Gastrocnemius medialis (tissue), 4 donors: ENCODE results near the gene PIK3CD. TPM values are rescaled to one million over a fixed set of nuclear protein-coding genes. Genes with fewer than 3 reads are reported as not detected.

Experiments
- ATAC-seq, 2 donors: fragments of 150-250 bp; one replicate each; pipeline ENCODE4 v1.9.1; 2016
- DNase-seq, 2 donors: peaks; one replicate each; pipeline ENCODE4 v3.0.0-alpha.2; 2019
- H3K27ac ChIP-seq, 4 donors: fragments of 200-600 bp; sonication (generic); 1 replicate in 1 of 4; 2 replicates in 3 of 4; pipeline ENCODE4 v1.5.1; 2016 to 2018; ENCODE audit warnings: mild to moderate bottlenecking in 2 of 4, moderate library complexity in 1 of 4
- H3K27me3 ChIP-seq, 3 donors: fragments of 200-600 bp; sonication (generic) in 2 of 3; 1 replicate in 1 of 3; 2 replicates in 2 of 3; pipeline versions ENCODE4 v1.5.1 to v1.6.0; 2016 to 2019; ENCODE audit warnings: mild to moderate bottlenecking in 1 of 3, moderate library complexity in 1 of 3
- H3K36me3 ChIP-seq, 2 donors: fragments of 200-600 bp; sonication (generic) in 1 of 2; one replicate each; pipeline ENCODE4 v1.5.1; 2017 to 2018
- H3K4me1 ChIP-seq, 2 donors: fragments of 200-600 bp; sonication (generic) in 1 of 2; one replicate each; pipeline ENCODE4 v1.5.1; 2016 to 2017; ENCODE audit warnings: mild to moderate bottlenecking in 2 of 2
- H3K4me3 ChIP-seq, 4 donors: fragments of 200-600 bp; sonication (generic) in 3 of 4; 1 replicate in 1 of 4; 2 replicates in 3 of 4; pipeline ENCODE4 v1.5.1; 2016 to 2019; ENCODE audit warnings: mild to moderate bottlenecking in 2 of 4
- H3K9me3 ChIP-seq, 3 donors: fragments of 200-600 bp; sonication (generic) in 2 of 3; 1 replicate in 1 of 3; 2 replicates in 2 of 3; pipeline ENCODE4 v1.5.1; 2016 to 2019
- POLR2A ChIP-seq, 2 donors: fragments of 450-650 bp; IDR thresholded peaks; one replicate each; pipeline ENCODE4 v1.6.1; 2017; ENCODE audit warnings: antibody characterized with exemption in 2 of 2, mild to moderate bottlenecking in 2 of 2, moderate library complexity in 2 of 2
- in situ Hi-C, 4 donors: fragments of 200-750 bp; cut with MboI; loops; one replicate each; pipeline versions ENCODE4 v1.15.0 to v1.8.0; 2017; ENCODE audit warnings: low sequenced_read_pairs in 4 of 4
- intact Hi-C: fragments of 100-400 bp; cut with DNase I; formaldehyde crosslinking; loops from one replicate; pipeline ENCODE4 v1.15.1; 2023; ENCODE audit warnings: low total_unique reads
- total RNA-seq, 4 donors: library from RNA; depleted of rRNA; stranded (reverse); fragments of >200 nt; gene quantifications; one replicate each; pipeline versions ENCODE4 v1.1.0 to v1.2.3, GENCODE V29; 2016
- TF ChIP-seq, protein P1 (sequence below), 5 experiments: fragments of 450-650 bp in 3 of 5; fragments of 200-600 bp in 2 of 5; sonication (generic) in 2 of 5; IDR thresholded peaks in 4 of 5; conservative IDR thresholded peaks in 1 of 5; 1 replicate in 4 of 5; 2 replicates in 1 of 5; pipeline ENCODE4 v1.5.1; 2016 to 2019; ENCODE audit warnings: antibody characterized with exemption in 5 of 5, mild to moderate bottlenecking in 3 of 5, moderate library complexity in 3 of 5

PIK3CD gene
- total RNA-seq, 4 donors from 2014 or later: 0.66 to 2.3 (median 1.3) TPM

DNA sequence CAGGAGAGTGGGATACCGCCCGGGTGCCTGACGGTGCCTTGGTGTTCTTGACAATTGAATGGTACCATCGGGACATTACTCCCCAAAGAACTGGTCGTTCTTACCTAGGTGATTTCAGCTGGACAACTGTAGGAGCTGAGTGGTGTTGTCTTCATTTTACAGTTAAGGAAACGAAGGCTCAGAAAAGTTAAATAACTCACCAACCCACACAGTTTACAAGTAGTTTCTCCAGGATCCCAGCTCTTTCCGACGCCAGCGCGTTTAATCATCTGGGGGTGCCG is 1.6 kb downstream of the PIK3CD start:
- intact Hi-C loops: no loop called here
- Histone ChIP-seq H3K9me3 (no peaks in the 10 kb centered on the region), H3K27ac (no peak overlapping the region), H3K27me3 (peaks cover 42 to 47% (median 43%) of the 10 kb centered on the region in 3 donors), H3K4me3 (peak overlapping the region in 1 of 4 donors; percentile 44), H3K36me3 (no peaks in the 10 kb centered on the region), H3K4me1 (peaks cover 4 to 8% of the 10 kb centered on the region in 2 donors)
- ATAC-seq (no peak), DNase-seq (no peak)
- in situ Hi-C loops: no loop called here
- TF ChIP-seq POLR2A (IDR thresholded peaks at IDR 0.05): no peak
- TF ChIP-seq, protein P1, sequence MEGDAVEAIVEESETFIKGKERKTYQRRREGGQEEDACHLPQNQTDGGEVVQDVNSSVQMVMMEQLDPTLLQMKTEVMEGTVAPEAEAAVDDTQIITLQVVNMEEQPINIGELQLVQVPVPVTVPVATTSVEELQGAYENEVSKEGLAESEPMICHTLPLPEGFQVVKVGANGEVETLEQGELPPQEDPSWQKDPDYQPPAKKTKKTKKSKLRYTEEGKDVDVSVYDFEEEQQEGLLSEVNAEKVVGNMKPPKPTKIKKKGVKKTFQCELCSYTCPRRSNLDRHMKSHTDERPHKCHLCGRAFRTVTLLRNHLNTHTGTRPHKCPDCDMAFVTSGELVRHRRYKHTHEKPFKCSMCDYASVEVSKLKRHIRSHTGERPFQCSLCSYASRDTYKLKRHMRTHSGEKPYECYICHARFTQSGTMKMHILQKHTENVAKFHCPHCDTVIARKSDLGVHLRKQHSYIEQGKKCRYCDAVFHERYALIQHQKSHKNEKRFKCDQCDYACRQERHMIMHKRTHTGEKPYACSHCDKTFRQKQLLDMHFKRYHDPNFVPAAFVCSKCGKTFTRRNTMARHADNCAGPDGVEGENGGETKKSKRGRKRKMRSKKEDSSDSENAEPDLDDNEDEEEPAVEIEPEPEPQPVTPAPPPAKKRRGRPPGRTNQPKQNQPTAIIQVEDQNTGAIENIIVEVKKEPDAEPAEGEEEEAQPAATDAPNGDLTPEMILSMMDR (IDR thresholded peaks at IDR 0.05 in 4 of 5, conservative IDR thresholded peaks at IDR 0.05 in 1 of 5): no peak

DNA sequence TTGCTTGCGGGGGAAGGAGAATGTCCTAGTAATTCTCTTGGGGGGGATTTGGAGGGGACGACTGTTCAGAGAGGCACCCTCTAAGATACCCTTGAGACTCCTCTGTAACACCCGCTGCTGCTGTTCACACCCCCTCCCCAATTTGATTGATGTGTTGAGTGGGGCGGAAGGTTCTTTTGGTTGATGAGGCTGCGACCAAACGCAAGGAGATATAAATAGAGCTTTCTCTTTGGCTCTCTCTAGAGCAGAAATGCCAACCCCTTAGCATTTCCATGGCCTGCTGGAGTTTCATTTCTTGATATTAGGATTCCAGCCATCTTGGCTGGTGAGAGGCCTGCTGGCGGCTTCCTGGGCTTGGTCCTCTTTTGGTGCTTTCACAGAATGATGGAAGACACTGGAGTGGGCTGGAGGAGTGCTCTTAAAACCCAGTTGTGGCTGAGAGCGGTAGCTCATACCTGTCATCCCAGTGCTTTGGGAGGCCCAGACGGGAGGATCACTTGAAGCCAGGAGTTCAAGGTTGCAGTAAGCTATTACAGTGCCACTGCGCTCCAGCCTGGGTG is 2.0 kb downstream of the PIK3CD start:
- Histone ChIP-seq H3K27me3 (peaks cover 42 to 47% (median 43%) of the 10 kb centered on the region in 3 donors), H3K4me1 (peaks cover 4 to 8% of the 10 kb centered on the region in 2 donors), H3K9me3 (no peaks in the 10 kb centered on the region), H3K36me3 (no peaks in the 10 kb centered on the region), H3K4me3 (no peak overlapping the region), H3K27ac (no peak overlapping the region)
- in situ Hi-C loops (no loop called here), intact Hi-C loops (no loop called here)
- DNase-seq: no peak
- ATAC-seq: no peak
- TF ChIP-seq, protein P1 (IDR thresholded peaks at IDR 0.05 in 4 of 5, conservative IDR thresholded peaks at IDR 0.05 in 1 of 5): no peak
- no peak for TF ChIP-seq POLR2A (IDR thresholded peaks at IDR 0.05)

DNA sequence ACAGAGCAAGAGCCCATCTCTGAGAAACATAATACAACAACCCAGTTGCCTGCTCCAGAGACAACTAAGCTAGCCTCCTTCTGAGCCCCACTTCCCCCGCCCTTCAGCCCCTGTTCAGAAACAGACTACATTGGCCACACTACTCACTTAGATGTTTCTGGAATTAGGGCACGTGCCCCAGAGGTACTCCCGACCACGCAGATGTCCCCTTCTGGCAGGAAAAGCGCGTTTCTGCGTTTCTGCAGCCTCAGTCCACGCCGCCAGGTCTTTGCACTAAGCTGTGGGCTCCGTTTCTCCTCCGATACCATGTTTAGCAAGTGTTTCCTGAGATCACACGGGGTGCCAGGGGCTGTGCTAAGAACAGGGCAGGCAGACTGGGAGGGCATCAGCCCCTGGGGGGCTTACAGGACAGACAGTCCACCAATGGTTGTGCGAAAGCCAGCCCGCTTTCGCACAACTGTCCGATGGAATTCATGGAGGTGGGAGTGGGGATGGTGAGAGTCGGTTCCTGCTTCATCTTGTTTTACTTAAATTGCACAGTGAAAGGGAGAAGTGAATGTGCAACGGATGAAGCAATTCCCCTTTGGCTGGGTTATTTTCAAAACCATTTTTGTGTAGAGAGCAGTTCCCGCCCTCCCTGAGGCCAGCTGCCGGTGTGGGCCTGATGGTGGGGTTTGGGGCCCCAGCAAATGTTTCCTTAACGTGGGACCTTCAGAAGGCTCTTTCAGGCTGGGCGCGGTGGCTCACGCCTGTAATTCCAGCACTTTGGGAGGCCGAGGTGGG is 2.7 kb downstream of the PIK3CD start:
- no peaks in the 10 kb centered on the region for H3K9me3 ChIP-seq
- no peaks in the 10 kb centered on the region for H3K36me3 ChIP-seq
- peaks cover 4 to 8% of the 10 kb centered on the region in 2 donors for H3K4me1 ChIP-seq
- DNase-seq (no peak), ATAC-seq (no peak)
- in situ Hi-C loops (no loop called here), intact Hi-C loops (no loop called here)
- no peak for TF ChIP-seq POLR2A (IDR thresholded peaks at IDR 0.05)
- H3K27me3 ChIP-seq: peaks cover 39 to 47% (median 42%) of the 10 kb centered on the region in 3 donors
- H3K4me3 ChIP-seq: no peak overlapping the region
- no peak overlapping the region for H3K27ac ChIP-seq

DNA sequence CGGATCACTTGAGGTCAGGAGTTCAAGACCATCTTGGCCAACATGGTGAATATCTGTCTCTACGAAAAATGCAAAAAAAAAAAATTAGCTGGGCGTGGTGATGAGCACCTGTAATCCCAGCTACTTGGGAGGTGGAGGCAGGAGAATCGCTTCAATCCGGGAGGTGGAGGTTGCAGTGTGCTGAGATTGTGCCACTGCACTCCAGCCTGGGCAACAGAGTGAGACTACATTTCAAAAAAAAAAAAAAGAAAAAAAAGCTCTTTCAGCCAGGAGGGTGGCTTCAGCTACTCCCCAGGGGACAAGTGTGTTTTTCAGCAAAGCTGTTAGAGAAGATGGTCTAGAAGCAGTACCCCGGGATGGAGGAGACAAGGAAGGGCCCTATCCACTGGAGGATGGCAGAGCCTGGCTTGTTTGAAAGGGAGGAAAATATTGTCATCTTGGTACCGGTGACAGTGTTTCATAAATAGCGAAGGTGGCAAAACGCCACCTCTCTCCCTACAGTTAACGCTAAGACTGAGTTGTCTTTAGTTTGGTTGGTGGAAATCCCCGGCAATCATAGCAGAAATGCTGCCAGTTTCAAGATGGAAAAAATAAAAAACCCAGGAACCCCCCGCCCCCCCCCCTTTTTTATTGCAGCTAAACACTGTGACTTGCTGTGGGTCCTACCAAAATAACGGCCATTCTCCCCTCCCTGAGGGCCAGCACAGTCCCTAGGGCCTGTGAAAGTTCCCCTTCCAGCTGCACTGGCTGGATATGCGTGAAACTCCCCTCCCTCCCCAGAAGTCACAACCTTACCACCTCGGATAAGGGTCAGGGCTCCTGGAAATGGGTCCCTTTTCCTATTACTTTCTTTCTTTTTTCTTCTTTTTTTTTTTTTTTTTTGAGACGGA is 3.5 kb downstream of the PIK3CD start:
- in situ Hi-C loops: no loop called here
- Histone ChIP-seq H3K9me3 (no peaks in the 10 kb centered on the region), H3K4me3 (no peak overlapping the region), H3K27ac (no peak overlapping the region), H3K4me1 (peaks cover 4 to 8% of the 10 kb centered on the region in 2 donors), H3K36me3 (no peaks in the 10 kb centered on the region), H3K27me3 (peaks cover 31 to 41% (median 36%) of the 10 kb centered on the region in 3 donors)
- DNase-seq: no peak
- TF ChIP-seq, protein P1 (IDR thresholded peaks at IDR 0.05 in 4 of 5, conservative IDR thresholded peaks at IDR 0.05 in 1 of 5): no peak
- no peak for TF ChIP-seq POLR2A (IDR thresholded peaks at IDR 0.05)
- intact Hi-C loops: no loop called here
- no peak for ATAC-seq

DNA sequence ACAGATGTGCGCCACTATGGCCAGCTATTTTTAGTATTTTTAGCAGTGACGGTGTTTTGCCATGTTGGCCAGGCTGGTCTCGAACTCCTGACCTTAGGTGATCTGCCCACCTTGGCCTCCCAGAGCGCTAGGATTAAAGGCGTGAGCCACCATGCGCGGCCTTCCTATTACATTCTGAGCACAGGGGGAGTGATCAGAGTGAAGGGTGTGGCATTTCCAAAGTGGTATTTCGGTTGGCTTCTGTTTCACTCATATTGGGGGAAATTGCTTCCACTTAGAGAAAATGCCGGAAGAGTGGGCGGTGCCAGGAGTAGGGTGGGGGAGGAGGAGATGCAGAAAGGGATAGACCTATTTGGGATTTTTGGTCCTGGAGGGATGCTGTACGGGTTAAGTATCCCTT is 4.3 kb downstream of the PIK3CD start:
- Histone ChIP-seq H3K4me3 (no peak overlapping the region), H3K27ac (no peak overlapping the region), H3K36me3 (no peaks in the 10 kb centered on the region), H3K9me3 (no peaks in the 10 kb centered on the region), H3K4me1 (peaks cover 4 to 8% of the 10 kb centered on the region in 2 donors), H3K27me3 (peaks cover 23 to 33% (median 30%) of the 10 kb centered on the region in 3 donors)
- intact Hi-C loops: no loop called here
- DNase-seq (no peak), ATAC-seq (no peak)
- TF ChIP-seq, protein P1 (IDR thresholded peaks at IDR 0.05 in 4 of 5, conservative IDR thresholded peaks at IDR 0.05 in 1 of 5): no peak
- no peak for TF ChIP-seq POLR2A (IDR thresholded peaks at IDR 0.05)
- in situ Hi-C loops: no loop called here
